Ascending aorta (tissue), 2 donors: ENCODE results near the gene SOX5. TPM values are rescaled to one million over a fixed set of nuclear protein-coding genes. Genes with fewer than 3 reads are reported as not detected.

Source experiments
- DNase-seq, 2 donors: peaks; one replicate each; pipeline ENCODE4 v3.0.0-alpha.2; 2019; ENCODE audit warnings: low spot score in 2 of 2
- H3K27ac ChIP-seq, 2 donors: fragments of 200-600 bp; sonication (generic); one replicate each; pipeline ENCODE4 v1.5.1; 2016 to 2017; ENCODE audit warnings: mild to moderate bottlenecking in 1 of 2
- H3K27me3 ChIP-seq: fragments of 200-600 bp; sonication (generic); one replicate; pipeline ENCODE4 v1.5.1; 2017
- H3K36me3 ChIP-seq, 2 donors: fragments of 200-600 bp; sonication (generic); one replicate each; pipeline ENCODE4 v1.5.1; 2016
- H3K4me1 ChIP-seq, 2 donors: fragments of 200-600 bp; sonication (generic); one replicate each; pipeline ENCODE4 v1.5.1; 2016 to 2017; ENCODE audit warnings: mild to moderate bottlenecking in 1 of 2
- H3K4me3 ChIP-seq, 2 donors: fragments of 200-600 bp; sonication (generic); one replicate each; pipeline ENCODE4 v1.5.1; 2016 to 2017; ENCODE audit warnings: mild to moderate bottlenecking in 1 of 2
- H3K9me3 ChIP-seq, 2 donors: fragments of 200-600 bp; sonication (generic); one replicate each; pipeline ENCODE4 v1.5.1; 2016
- intact Hi-C: fragments of 100-400 bp; cut with DNase I; formaldehyde crosslinking; loops from one replicate; pipeline ENCODE4 v1.15.1; 2023
- total RNA-seq: library from RNA; depleted of rRNA; stranded (reverse); fragments of >200 nt; gene quantifications from one replicate; pipeline ENCODE4 v1.1.0, GENCODE V29; 2016
- TF ChIP-seq, protein P1 (sequence below), 3 experiments: fragments of 200-600 bp in 2 of 3; fragments of 450-650 bp in 1 of 3; sonication (generic) in 2 of 3; IDR thresholded peaks; one replicate each; pipeline ENCODE4 v1.5.1; 2016 to 2019; ENCODE audit warnings: antibody characterized with exemption in 3 of 3, mild to moderate bottlenecking in 1 of 3, moderate library complexity in 1 of 3

Gene SOX5
- total RNA-seq, 1 donor from 2014 or later: 18.2 TPM

DNA sequence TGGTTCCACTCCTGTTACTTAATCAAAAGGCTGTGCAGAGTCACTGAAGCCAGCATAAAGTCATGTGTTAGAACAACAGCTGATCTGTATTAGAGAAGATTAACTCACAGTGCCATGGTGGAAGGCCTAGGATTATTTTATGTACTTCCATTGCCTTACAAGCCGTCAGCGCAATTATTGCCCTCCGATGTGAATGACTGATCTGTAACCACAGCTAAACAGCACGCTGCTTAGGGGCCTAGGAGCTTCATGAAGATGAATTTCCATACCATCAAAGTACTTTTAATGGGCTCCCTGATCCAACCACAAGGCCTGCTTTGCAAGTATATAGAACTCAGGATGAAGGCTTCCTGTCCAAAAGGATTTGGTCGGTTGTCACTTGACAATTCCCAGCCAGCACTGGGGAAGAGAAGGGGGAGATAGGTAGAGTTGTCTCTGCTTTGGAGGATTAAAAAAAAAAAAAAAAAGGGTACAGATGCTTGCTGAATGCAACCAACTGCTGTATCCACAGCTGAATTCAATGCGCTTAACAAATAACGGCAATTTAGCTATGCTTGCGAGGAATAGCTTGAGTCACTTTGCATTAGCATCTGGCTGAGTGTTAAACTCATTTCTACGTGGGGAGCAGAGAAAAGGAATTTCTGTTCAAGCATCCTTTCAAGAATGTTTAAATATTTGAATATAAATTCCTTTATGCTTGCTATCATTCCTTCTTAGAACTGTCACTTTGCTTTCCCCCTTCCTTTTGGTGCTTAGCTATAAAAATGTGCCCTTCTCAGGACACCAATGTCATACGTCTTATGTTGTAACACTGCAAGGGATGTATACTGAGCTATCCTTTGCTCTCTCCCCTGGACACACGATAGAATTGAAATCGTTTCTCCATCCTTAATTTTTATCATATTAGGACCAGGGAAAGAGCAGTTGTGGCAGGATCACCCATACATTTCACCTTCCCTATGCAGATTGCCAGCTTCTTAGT is 387.8 kb downstream of the SOX5 start:
- H3K27me3 ChIP-seq: no peaks in the 10 kb centered on the region
- intact Hi-C loops: no loop called here
- no peak for DNase-seq
- no peak overlapping the region for H3K4me3 ChIP-seq
- TF ChIP-seq, protein P1, sequence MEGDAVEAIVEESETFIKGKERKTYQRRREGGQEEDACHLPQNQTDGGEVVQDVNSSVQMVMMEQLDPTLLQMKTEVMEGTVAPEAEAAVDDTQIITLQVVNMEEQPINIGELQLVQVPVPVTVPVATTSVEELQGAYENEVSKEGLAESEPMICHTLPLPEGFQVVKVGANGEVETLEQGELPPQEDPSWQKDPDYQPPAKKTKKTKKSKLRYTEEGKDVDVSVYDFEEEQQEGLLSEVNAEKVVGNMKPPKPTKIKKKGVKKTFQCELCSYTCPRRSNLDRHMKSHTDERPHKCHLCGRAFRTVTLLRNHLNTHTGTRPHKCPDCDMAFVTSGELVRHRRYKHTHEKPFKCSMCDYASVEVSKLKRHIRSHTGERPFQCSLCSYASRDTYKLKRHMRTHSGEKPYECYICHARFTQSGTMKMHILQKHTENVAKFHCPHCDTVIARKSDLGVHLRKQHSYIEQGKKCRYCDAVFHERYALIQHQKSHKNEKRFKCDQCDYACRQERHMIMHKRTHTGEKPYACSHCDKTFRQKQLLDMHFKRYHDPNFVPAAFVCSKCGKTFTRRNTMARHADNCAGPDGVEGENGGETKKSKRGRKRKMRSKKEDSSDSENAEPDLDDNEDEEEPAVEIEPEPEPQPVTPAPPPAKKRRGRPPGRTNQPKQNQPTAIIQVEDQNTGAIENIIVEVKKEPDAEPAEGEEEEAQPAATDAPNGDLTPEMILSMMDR (IDR thresholded peaks at IDR 0.05): no peak
- no peaks in the 10 kb centered on the region for H3K36me3 ChIP-seq
- H3K4me1 ChIP-seq: peaks cover 0 to 8% of the 10 kb centered on the region in 2 donors
- H3K27ac ChIP-seq: no peak overlapping the region
- H3K9me3 ChIP-seq: no peaks in the 10 kb centered on the region

DNA sequence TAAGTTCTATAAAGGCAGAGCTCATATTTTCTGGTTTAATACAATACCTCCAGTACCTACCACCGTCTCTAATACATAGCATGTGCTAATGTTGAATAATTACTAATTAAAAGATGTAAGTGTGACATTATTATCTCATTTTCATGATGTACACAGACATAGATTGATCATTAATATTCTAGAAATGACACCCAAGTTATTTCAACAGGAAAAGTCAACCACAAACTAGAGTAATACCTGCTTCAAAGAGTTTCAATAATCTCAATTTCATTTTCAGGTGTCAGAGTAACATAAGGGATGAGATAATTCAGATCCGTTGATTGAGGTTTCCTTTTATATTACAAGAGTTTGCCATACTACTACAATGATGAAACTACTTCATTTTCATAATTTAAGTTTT is 388.9 kb downstream of the SOX5 start:
- H3K27ac ChIP-seq: no peak overlapping the region
- no peak for DNase-seq
- intact Hi-C loops: no loop called here
- H3K27me3 ChIP-seq: no peaks in the 10 kb centered on the region
- no peak overlapping the region for H3K4me3 ChIP-seq
- peaks cover 0 to 8% of the 10 kb centered on the region in 2 donors for H3K4me1 ChIP-seq
- TF ChIP-seq, protein P1 (IDR thresholded peaks at IDR 0.05): no peak
- H3K36me3 ChIP-seq: no peaks in the 10 kb centered on the region
- H3K9me3 ChIP-seq: no peaks in the 10 kb centered on the region

DNA sequence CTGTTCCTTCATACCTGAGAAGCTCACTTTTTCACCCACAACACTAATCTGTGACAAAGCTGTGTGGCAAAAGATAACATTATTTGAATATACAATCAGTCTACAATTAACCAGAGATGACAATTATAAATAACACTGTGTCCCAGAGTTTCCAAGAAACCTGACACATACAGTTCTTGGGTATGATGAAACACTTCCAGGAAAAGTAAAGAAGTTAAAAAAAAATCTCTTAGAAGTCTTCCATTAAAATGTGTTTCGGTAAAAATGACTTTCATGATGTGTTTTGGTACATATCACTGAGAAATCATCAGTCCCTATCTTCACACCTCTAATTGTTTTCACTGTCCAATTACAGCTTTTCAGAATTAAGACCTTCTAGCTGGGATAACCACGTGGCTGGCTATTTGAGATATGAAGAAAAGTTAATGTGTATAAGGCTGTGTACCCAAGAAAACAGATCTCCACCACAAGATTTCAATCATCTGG is 390.2 kb downstream of the SOX5 start:
- Histone ChIP-seq H3K36me3 (no peaks in the 10 kb centered on the region), H3K27me3 (no peaks in the 10 kb centered on the region), H3K4me1 (peaks cover 0 to 8% of the 10 kb centered on the region in 2 donors), H3K4me3 (no peak overlapping the region), H3K9me3 (no peaks in the 10 kb centered on the region), H3K27ac (no peak overlapping the region)
- no peak for DNase-seq
- intact Hi-C loops: no loop called here
- TF ChIP-seq, protein P1 (IDR thresholded peaks at IDR 0.05): no peak

DNA sequence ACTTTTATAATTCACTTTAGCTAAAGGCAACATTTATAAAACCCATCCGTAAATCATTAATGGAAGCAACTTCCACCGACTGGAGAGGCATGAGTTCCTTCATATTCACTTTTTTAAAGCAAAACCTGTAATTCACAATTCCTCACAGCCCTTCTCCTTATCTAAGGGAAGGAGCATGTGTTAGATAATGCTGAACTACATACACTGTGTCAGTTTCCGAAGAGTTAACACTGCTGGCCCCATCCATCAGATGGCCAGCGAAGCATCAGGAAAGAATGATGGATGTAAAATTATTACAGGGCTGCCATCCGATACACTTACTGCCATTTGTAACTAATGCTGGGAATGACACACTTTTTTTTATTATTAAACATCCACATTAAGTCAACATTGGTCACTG is 392.8 kb downstream of the SOX5 start:
- Histone ChIP-seq H3K36me3 (no peaks in the 10 kb centered on the region), H3K4me3 (no peak overlapping the region), H3K4me1 (no peaks in the 10 kb centered on the region), H3K9me3 (no peaks in the 10 kb centered on the region), H3K27me3 (no peaks in the 10 kb centered on the region), H3K27ac (no peak overlapping the region)
- TF ChIP-seq, protein P1 (IDR thresholded peaks at IDR 0.05): no peak
- intact Hi-C loops: no loop called here
- no peak for DNase-seq

DNA sequence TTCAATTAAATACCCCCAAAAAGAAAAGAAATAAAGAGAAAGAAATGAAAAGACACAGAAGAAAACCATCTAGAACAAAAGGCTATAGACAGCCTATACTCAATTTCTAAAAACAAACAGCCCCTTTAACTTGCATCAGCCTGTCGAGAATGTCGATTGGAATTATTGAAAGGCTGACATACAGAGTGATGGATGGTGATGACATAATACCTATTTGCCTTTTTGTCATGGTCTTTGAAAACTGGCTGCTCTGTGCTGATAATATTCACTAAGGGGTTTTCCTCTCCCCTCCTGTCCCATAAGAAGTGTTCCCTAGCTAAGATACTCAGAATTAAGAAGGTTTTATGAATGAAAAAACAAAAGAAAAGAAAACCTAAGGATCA is 393.7 kb downstream of the SOX5 start:
- no peaks in the 10 kb centered on the region for H3K9me3 ChIP-seq
- H3K4me3 ChIP-seq: no peak overlapping the region
- no peaks in the 10 kb centered on the region for H3K4me1 ChIP-seq
- no peaks in the 10 kb centered on the region for H3K36me3 ChIP-seq
- TF ChIP-seq, protein P1 (IDR thresholded peaks at IDR 0.05): no peak
- intact Hi-C loops: no loop called here
- DNase-seq: no peak
- no peaks in the 10 kb centered on the region for H3K27me3 ChIP-seq
- H3K27ac ChIP-seq: no peak overlapping the region
